GM19240 (cell line): ENCODE results near the gene SLC39A2.

Experiments
- DNase-seq: peaks from one replicate; pipeline ENCODE4 v3.0.0; 2011; ENCODE audit warnings: low spot score; ENCODE audit not compliant: insufficient read length

SLC39A2 gene

DNA sequence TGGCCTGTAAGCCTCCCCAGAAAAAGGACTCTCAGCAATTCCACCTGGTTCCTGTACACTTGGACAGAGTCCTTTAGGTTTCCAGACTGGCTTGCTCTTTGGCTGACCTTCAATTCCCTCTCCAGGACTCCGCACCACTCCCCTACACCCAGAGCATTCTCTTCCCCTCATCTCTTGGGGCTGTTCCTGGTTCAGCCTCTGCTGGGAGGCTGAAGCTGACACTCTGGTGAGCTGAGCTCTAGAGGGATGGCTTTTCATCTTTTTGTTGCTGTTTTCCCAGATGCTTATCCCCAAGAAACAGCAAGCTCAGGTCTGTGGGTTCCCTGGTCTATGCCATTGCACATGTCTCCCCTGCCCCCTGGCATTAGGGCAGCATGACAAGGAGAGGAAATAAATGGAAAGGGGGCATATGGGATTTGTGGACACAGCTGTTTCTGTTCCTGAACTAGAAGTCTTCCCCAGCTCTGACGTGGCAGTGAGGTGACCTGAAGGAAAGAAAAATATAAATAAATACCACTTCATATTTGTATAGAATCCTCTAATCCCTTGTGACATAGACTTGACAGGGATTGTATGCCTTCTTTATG lies 44.4 kb downstream of the SLC39A2 start:
- no peak for DNase-seq

DNA sequence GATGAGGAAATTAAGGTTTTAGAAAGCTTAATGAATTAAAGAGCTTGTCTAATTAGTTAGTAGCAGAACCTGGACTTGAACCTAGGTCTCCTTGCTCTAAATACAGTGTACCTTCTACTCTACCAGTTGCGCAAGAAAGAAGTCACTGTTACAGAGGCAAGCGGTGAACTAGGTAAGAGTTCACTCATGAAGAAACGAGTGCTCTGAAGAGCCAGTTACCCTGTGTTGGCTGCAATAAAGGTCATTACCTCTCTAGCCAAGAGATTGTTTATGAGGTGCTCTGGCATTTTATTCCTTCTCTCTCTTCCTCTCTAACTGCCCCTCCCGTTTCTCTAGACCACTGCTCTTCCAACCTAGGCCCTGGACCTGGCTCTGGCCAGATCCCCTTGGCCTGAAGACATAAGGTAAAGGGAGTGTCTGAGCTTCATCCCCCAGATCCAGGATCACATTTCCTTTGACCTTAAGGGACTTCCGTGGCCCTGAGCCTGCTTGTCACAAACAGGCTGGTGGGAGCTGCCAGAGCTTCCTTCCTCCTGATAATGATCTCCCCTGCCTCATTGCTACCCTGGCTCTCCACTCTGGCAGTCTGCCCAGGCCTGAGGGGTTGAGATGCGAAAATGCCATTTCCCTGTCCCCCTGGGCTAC lies 45.0 kb downstream of the SLC39A2 start:
- DNase-seq, result no peak

DNA sequence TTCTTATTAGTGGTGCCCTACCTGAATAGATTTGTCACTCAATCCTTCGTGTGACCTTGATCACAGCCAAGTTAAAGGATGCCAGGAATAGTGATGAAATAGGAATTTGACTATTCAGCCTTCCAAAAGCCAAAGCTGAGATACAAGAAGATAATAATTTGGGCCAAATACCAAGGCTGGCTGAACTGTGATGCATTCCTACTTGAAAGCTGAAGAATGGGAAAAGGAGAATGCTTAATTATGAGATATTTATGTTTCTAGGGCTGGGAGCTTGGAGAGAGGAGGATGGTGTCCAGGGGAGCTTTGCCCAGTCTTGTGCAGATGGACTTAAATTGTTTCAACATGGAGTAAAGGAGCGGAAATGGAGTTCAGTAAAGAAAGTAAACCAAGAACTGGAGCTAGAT lies 48.3 kb downstream of the SLC39A2 start:
- DNase-seq, result no peak

DNA sequence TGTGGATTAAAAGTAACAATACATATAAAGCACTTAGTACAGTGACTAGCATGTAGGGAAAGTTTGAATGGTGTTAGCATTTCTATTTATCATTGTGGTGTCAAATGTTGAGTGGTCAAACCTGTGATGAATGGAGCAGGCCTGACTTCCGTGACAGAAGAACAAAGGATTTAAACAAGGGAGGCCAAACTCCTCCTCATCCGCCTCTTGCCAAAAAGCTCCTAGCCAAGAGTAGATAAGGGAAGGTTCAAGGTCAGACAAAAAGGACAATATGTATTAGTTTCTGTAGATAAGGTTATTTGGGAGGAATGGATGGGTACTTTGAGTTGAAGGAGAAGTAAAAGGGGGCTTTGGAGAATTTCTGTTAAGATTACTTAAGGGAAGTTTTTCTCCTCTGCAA lies 49.5 kb downstream of the SLC39A2 start:
- DNase-seq, result no peak

DNA sequence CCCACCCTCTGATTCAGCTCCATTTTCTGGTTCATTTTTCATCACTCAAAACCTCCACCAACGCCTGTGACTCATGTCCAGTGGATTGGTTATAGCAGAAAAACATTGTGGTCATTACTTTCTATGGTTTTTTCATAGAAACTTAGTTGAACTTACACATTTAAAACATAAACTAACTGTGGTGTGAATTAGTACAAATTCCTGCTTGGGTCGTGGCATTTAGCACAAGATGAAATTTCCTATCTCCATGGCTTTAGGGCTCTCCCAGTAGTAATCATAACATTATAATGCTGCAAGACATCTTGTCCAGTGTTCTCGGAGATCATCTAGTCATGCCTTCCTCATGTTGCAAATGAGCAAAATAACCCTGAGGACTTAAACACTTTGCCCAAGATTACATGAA lies 50.2 kb downstream of the SLC39A2 start:
- DNase-seq, result no peak

DNA sequence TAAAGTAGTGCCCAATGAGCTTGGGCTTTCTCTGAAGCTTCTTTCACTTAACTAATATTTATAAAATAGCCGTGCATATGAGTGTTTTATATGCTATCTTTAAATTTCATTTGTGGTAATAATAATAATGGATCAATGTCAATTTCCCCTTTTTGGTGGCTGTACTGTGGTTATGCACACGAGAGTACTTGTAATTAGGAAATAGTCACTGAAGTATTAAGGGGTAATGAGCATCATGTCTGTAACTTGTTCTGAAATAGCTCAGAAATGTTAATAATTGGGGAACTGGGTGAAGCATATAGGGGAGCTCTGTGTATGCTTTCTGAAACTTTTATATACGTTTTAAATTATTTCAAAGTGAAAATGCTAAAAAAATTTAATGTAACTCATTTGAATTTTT lies 51.5 kb downstream of the SLC39A2 start:
- DNase-seq, result no peak
